Calu3 (cell line): ENCODE measurements around the gene ARHGAP26. TPM values are rescaled to one million over a fixed set of nuclear protein-coding genes. Genes with fewer than 3 reads are reported as not detected.

Source experiments
- BruUV-seq: library from RNA; stranded (reverse); fragments of 400-500 nt; replicated peaks from 2 replicates; lab custom pipeline; 2021; lab: Mats Ljungman, UMichigan
- CTCF ChIA-PET: fragments of 300-600 bp; sonication (Branson Sonifier 250); formaldehyde crosslinking; loops from one replicate; lab custom pipeline; 2022; ENCODE audit warnings: antibody characterized with exemption; lab: Charles Lee
- DNase-seq: peaks from one replicate; pipeline ENCODE4 v3.0.0; 2022
- H3K27ac Mint-ChIP-seq: one replicate; pipeline ENCODE4 v1.8.0; 2022; ENCODE audit warnings: mixed read lengths; ENCODE audit not compliant: unreplicated experiment
- H3K27me3 Mint-ChIP-seq: one replicate; pipeline ENCODE4 v1.8.0; 2022; ENCODE audit warnings: mixed read lengths; ENCODE audit not compliant: unreplicated experiment
- H3K36me3 Mint-ChIP-seq: one replicate; pipeline ENCODE4 v1.8.0; 2022; ENCODE audit warnings: mild to moderate bottlenecking, moderate library complexity, mixed read lengths; ENCODE audit not compliant: insufficient read depth, unreplicated experiment
- H3K4me1 Mint-ChIP-seq: one replicate; pipeline ENCODE4 v1.8.0; 2022; ENCODE audit warnings: mild to moderate bottlenecking, low read depth, mixed read lengths; ENCODE audit not compliant: unreplicated experiment
- H3K4me3 Mint-ChIP-seq: one replicate; pipeline ENCODE4 v1.8.0; 2022; ENCODE audit warnings: mild to moderate bottlenecking, low read depth, moderate library complexity, mixed read lengths; ENCODE audit not compliant: unreplicated experiment
- H3K9me3 Mint-ChIP-seq: one replicate; pipeline ENCODE4 v1.8.0; 2022; ENCODE audit warnings: low read depth, mixed read lengths; ENCODE audit not compliant: unreplicated experiment
- intact Hi-C: fragments of 100-400 bp; cut with micrococcal nuclease; formaldehyde crosslinking; loops from one replicate; pipeline ENCODE4 v1.10.0; 2022; ENCODE audit not compliant: unreplicated experiment
- total RNA-seq: library from RNA; stranded (reverse); gene quantifications from 2 replicates; pipeline ENCODE4 v1.2.3, GENCODE V29; 2022
- TF ChIP-seq, protein P1 (sequence below): fragments of 200-600 bp; IDR thresholded peaks from one replicate; pipeline ENCODE4 v1.8.0; 2022; ENCODE audit warnings: antibody characterized with exemption; ENCODE audit not compliant: unreplicated experiment

Gene ARHGAP26
- total RNA-seq, 1 experiment from 2014 or later: 118 TPM

DNA sequence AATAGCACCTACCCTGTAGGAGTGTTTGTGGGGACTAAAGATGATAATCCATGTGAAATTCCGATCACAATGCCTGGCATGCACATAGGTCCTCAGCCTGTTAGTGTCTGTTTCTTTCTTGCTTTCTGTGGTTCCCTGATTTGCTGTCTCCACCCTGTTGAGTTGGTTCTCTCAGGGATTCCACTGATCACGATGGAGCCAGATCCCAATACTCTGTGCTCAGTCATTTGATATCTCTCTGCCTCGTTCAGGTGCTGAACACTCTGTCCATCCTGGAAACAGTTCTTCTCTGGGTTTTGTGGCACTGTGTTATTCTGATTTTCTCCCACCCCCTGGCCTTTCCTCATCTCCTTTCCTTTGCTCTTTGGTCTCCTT lies 60.8 kb downstream of the ARHGAP26 start:
- intact Hi-C loops: no loop called here
- H3K4me3 Mint-ChIP-seq: no peak overlapping the region
- TF ChIP-seq, protein P1, sequence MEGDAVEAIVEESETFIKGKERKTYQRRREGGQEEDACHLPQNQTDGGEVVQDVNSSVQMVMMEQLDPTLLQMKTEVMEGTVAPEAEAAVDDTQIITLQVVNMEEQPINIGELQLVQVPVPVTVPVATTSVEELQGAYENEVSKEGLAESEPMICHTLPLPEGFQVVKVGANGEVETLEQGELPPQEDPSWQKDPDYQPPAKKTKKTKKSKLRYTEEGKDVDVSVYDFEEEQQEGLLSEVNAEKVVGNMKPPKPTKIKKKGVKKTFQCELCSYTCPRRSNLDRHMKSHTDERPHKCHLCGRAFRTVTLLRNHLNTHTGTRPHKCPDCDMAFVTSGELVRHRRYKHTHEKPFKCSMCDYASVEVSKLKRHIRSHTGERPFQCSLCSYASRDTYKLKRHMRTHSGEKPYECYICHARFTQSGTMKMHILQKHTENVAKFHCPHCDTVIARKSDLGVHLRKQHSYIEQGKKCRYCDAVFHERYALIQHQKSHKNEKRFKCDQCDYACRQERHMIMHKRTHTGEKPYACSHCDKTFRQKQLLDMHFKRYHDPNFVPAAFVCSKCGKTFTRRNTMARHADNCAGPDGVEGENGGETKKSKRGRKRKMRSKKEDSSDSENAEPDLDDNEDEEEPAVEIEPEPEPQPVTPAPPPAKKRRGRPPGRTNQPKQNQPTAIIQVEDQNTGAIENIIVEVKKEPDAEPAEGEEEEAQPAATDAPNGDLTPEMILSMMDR: no peak
- H3K9me3 Mint-ChIP-seq: peaks cover 2% of the 10 kb centered on the region
- peaks cover 20% of the 10 kb centered on the region for H3K36me3 Mint-ChIP-seq
- peaks cover 97% of the 10 kb centered on the region for H3K4me1 Mint-ChIP-seq
- no peak for DNase-seq
- BruUV-seq: no TSS peak
- H3K27ac Mint-ChIP-seq: peak overlapping the region; percentile 0
- CTCF ChIA-PET: interaction anchor here (0.8 to 1.6 kb wide), 3 partner anchors 27 to 43 kb away, joined by 3 to 4 read pairs (median 3); no protein-coding TSS in a partner anchor
- H3K27me3 Mint-ChIP-seq: no peaks in the 10 kb centered on the region

DNA sequence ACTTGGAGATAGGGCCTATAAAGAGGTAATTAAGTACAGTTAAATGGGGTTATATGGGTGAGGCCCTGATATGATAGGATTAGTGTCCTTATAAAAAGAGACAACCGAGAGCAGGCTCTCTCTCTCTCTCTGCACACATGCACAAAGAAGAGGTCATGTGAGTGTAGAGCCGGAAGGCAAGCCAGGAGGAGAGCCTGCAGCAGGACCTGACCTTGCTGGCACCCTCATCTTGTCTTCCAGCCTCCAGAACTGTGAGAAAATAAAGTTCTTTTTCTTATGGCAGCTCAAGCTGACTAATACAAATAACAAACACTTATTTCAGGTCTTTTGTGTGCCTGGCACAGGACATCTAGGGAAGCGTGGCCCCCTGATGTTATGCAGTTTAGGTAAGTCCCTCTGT lies 62.1 kb downstream of the ARHGAP26 start:
- Mint-ChIP-seq H3K27me3 (no peaks in the 10 kb centered on the region), H3K4me3 (no peak overlapping the region), H3K4me1 (peaks cover 97% of the 10 kb centered on the region), H3K9me3 (peaks cover 3% of the 10 kb centered on the region), H3K27ac (no peak overlapping the region), H3K36me3 (peaks cover 9% of the 10 kb centered on the region)
- intact Hi-C loops: no loop called here
- no peak for DNase-seq
- no TSS peak for BruUV-seq
- CTCF ChIA-PET: interaction anchor here (0.6 kb wide), 1 partner anchor 43 kb away, joined by 3 read pairs; no protein-coding TSS in a partner anchor
- TF ChIP-seq, protein P1: no peak

DNA sequence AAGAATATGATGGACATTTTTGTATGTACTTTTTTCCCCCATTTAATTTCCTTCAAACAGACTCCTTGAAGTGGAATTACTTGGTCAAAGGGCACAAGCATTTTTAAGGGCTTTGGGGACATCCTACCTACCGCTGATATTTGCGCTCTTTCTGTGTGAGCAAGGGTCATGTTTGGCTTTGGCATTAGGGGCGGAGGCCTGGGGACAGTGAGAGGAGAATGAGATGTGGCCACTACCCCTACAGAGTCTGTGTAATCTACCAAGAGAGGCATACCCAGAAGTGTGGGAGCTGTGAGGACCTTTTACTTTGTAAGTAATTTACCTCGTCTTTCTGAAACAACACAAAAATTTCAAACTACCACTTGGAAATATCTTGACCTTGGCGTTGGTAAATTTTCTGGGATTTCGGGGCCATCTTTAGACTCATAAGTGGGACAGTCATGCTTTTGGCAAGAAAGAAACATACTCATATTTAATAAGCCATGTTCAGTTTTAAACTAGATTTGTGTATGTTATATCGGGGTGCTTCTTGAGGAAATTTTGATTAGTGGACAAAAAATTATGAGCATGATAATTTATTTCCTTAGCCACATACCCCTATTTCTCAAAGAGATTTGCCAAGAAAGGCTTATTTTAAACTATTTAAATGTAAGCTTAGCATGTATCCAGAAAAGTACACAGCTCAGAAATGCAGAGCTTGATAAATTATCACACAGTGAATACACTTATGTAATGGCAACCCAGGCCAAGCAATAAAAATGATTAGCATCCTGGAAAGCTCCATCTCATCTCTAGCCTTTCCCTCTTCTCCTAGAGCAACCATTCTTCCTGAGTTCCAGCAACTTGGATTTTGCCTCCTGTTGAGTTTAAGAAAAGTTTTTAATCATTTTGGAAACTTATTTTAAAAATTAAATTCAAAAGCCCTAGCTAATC lies 63.6 kb downstream of the ARHGAP26 start:
- Mint-ChIP-seq H3K4me1 (peaks cover 97% of the 10 kb centered on the region), H3K27ac (peak overlapping the region; percentile 75), H3K4me3 (no peak overlapping the region), H3K36me3 (peaks cover 13% of the 10 kb centered on the region), H3K9me3 (peaks cover 4% of the 10 kb centered on the region), H3K27me3 (no peaks in the 10 kb centered on the region)
- BruUV-seq: no TSS peak
- TF ChIP-seq, protein P1: no peak
- no peak for DNase-seq
- CTCF ChIA-PET: interaction anchor here (0.6 to 1.2 kb wide), 4 partner anchors 10 to 33 kb away, joined by 3 to 7 read pairs (median 4); no protein-coding TSS in a partner anchor
- intact Hi-C loops: no loop called here

DNA sequence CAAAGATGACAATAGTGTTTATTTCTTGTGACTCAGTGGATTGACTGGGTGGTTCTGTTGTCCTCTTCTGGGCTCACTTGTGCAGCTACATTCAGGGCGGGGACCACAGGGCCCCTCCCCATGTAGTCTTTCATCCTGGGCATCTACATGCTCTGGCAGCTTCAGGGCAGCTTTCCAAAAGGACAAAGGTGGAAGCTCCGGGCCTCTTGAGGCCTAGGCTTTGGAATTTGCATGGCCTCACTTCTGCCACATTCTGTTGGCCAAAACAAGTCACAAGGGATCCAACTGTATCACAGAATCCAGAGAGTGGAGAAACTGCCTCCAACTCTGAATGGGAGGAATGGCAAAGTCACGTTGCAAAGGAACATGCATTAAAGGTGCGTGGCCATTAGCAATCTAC lies 64.3 kb downstream of the ARHGAP26 start:
- CTCF ChIA-PET: interaction anchor here (0.8 to 1.2 kb wide), 3 partner anchors 12 to 32 kb away, joined by 3 to 4 read pairs (median 3); no protein-coding TSS in a partner anchor
- TF ChIP-seq, protein P1: no peak
- Mint-ChIP-seq H3K4me1 (peaks cover 97% of the 10 kb centered on the region), H3K4me3 (no peak overlapping the region), H3K27ac (no peak overlapping the region), H3K27me3 (no peaks in the 10 kb centered on the region), H3K9me3 (peaks cover 4% of the 10 kb centered on the region), H3K36me3 (peaks cover 13% of the 10 kb centered on the region)
- BruUV-seq: no TSS peak
- intact Hi-C loops: no loop called here
- DNase-seq: no peak
